H1 (cell line): Measurements from ENCODE around the gene CLIC1. TPM values are rescaled to one million over a fixed set of nuclear protein-coding genes. Genes with fewer than 3 reads are reported as not detected.

Experiments
- polyA plus RNA-seq, 7 experiments: library from polyadenylated mRNA; depleted of rRNA in 3 of 7; stranded (reverse) in 5 of 7; unstranded in 2 of 7; fragments of >200 nt in 5 of 7; fragments of 200-250 nt in 2 of 7; gene quantifications; 1 replicate in 5 of 7; 2 replicates in 1 of 7; 4 replicates in 1 of 7; pipeline versions ENCODE4 v1.2.1 to v1.2.3, GENCODE V29; 2011 to 2013; ENCODE audit warnings: missing spikeins in 2 of 7, mixed read lengths in 2 of 7
- total RNA-seq: library from RNA; stranded (reverse); fragmentation: NEBNext Ultra II Directional; extraction: Animal tissue kit (Norgen Biotek cat#: 25700); gene quantifications from 2 replicates; pipeline ENCODE4 v1.2.1, GENCODE V29; 2021
- TF ChIP-seq, protein P1 (sequence below), 3 experiments: IDR thresholded peaks; 1 replicate in 2 of 3; 2 replicates in 1 of 3; pipeline versions ENCODE4 v1.5.1 to v1.6.1; 2011; ENCODE audit warnings: low read length in 3 of 3, mild to moderate bottlenecking in 3 of 3, inconsistent platforms in 2 of 3, low read depth in 1 of 3, moderate library complexity in 1 of 3; ENCODE audit not compliant: insufficient read depth in 1 of 3; ENCODE audit errors: control extremely low read depth in 1 of 3

Gene CLIC1
- total and polyA plus RNA-seq, 2 of the 8 experiments (the other 6 are each of a cell fraction or from before 2014, with no cell fraction given): 250 to 277 TPM

DNA sequence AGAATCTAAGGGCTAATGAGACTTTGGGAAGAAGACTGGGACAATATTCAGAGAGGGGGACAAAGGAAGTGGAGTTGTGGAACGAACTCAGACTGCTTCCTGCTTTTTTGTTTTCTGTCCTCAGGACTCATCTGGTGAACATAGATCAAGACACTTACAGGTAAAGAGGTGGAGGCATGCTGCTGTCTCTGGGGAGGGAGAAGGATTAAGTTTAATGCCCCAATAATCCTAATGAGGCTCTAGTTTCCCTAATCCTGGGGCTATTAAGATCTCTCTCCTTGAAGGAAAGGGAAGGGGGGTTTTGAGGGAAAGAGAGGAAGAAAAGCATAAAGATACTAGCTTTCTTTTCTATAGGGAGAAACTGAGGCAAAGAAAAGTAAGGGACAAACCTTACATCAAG lies 8.1 kb upstream of the CLIC1 start (continued):
- TF ChIP-seq, protein P1, sequence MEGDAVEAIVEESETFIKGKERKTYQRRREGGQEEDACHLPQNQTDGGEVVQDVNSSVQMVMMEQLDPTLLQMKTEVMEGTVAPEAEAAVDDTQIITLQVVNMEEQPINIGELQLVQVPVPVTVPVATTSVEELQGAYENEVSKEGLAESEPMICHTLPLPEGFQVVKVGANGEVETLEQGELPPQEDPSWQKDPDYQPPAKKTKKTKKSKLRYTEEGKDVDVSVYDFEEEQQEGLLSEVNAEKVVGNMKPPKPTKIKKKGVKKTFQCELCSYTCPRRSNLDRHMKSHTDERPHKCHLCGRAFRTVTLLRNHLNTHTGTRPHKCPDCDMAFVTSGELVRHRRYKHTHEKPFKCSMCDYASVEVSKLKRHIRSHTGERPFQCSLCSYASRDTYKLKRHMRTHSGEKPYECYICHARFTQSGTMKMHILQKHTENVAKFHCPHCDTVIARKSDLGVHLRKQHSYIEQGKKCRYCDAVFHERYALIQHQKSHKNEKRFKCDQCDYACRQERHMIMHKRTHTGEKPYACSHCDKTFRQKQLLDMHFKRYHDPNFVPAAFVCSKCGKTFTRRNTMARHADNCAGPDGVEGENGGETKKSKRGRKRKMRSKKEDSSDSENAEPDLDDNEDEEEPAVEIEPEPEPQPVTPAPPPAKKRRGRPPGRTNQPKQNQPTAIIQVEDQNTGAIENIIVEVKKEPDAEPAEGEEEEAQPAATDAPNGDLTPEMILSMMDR (IDR thresholded peaks at IDR 0.05; ENCODE audit: control extremely low read depth in 1 of 3, insufficient read depth in 1 of 3, low read depth in 1 of 3, low read length in 3 of 3): no peak
